Germinal center (tissue), 1 donor: ENCODE measurements around the gene KIF3C.
"Not testable (repeated sequence)": the region's sequence is repeated elsewhere in the genome, so short reads cannot be mapped to it uniquely, and the experiment has no call there.

Source experiments
- DNase-seq: peaks from one replicate; pipeline ENCODE4 v3.0.0; 2012; ENCODE audit warnings: mixed read lengths, low spot score

KIF3C gene

GRCh38 chr2:25915944-25916772 lies 66.1 kb downstream of the KIF3C start:
- DNase-seq = not testable (repeated sequence)

- not testable (repeated sequence) for DNase-seq
Measured at GRCh38 chr2:25915411-25915810, 66.9 kb downstream of the KIF3C start.

- DNase-seq = not testable (repeated sequence)
Measured at GRCh38 chr2:25913696-25913973, 68.7 kb downstream of the KIF3C start.

DNA sequence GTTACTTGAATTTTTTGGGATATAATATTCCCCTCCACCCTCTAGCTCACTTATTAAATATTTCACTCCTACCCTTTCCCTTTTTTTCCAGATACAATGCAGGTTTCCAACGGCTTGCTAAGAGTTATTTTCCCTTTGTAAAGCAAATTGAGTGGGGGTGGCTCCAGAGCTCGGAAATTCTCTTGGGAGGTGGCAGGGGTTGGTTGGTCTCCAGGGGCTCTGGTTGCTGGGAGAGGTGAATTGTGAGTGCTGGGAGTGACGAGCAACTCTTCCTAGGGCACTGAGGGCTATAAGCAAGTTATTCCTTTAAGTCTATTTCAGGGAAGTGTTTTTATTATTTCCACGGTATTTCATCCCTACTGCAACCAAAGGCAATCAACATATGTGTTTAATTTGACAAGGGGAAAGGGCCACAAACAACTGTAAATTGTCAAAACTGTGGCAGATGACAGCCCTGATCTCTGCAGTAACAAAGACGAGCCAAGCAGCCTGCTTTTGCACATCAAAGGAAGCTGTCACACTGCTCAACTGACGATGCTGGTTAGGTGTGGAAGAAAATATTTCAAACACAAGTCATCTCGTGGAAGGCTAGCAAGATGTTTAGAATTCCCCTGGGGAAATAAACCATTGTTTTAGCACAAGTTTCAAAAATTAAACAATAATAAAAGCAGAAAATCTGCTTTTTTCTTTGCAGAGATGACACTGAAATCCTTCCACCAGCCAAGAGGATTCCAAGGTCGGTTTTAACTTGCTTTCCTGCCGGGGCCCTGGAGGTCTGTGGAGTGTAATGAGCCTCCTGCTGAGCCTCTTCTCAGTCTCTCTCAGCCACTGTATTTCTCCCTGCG lies 69.2 kb downstream of the KIF3C start:
- no peak for DNase-seq

GRCh38 chr2:25909574-25909973 lies 72.7 kb downstream of the KIF3C start:
- DNase-seq = not testable (repeated sequence)

DNA sequence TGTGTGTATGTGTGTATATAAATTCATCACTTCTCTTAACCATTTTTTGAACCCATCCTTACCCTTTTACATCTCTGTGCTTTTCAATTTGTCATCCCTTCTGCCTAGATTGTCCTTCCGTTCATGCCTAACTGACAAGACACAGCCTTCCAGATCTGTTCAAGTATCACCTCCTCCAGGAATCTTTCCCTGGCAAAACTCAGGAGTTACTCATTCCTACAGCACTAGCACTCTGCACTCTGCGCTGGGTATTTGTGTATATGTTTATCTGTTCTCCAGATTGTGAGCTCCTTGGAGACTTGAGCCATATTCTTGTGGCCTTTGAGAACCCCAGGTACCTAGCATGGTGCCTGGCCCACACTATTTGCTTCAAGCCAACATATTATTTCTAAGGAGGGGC lies 77.2 kb downstream of the KIF3C start:
- DNase-seq = no peak

DNA sequence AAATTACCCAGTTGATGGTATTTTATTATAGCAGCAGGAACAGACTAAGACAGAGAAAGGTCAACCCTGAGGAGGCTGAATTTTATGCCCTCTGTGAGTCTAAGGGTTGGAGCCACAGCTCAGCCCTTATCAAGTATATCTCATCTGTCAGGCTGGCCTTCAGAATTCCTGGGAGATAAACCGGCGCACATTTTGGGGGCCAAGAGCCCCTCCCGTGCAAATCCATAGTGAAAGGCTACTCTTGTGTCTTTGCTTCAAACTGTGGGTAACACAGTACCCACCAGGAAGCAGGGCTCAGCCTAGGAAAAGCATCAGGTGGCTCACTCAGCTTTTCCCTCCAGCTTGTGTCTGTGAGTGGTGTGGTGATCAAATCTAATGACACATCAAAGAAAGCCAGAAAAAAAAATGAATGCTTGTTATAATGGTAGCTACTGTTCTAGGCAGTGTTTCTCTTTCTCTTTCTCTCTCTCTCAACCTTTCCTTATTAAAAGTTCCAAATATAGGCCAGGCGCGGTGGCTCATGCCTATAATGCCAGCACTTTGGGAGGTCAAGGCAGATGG lies 79.0 kb downstream of the KIF3C start:
- no peak for DNase-seq

DNA sequence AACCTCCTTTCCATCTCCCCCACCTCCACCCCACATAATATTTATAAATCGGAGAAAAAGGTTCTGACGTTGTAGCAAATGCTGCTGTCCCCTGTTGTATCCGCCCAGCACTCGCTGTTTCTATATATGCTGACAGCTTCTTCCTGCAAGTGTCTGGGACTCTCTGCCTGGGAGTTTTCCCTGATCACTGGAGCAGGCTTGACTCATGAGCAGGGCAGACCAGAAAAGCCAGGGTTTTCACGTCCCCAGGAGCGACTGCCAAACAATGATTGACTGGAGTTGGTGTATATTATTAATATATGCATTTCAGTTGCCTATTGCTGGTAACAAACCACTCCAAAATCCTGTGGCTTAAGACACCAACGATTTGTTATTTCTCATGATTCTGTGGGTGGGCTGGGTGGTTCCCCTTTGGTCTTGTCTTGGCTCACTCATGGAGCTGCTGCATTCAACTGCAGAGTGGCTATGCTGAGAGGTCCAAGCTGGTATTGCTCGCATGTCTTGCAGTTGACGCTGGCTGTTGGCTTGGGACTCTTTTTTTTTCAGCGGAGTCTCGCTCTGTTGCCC lies 82.8 kb downstream of the KIF3C start:
- no peak for DNase-seq

DNA sequence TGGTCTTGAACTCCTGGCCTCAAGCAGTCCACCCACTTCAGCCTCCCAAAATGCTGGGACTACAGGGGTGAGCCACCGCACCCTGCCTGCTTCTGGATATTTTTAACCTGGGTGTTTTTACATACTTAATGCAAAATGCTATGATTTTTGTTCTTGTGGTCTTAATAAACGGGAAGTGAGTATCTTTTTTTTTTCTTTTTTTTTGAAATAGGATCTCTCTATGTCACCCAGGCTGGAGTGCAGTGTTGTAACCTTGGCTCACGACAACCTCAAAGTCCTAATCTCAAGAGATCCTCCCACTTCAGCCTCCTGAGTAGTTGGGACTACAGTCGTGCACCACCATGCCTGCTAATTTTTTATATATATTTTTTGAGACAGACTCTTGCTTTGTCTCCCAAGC lies 84.8 kb downstream of the KIF3C start:
- DNase-seq = no peak

DNA sequence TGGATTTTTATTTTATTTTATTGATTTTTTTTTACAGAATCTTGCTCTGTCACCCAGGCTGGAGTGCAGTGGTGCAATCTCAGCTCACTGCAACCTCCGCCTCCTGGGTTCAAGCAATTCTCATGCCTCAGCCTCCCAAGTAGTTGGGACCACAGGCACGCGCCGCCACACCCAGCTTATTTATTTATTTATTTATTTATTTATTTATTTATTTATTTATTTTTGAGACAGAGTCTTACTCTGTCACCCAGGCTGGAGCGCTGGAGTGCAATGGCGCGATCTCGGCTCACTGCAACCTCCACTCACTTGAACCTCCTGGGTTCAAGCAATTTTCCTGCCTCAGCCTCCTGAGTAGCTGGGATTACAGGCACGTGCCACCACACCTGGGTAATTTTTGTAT lies 86.0 kb downstream of the KIF3C start:
- not testable (repeated sequence) for DNase-seq

GRCh38 chr2:25895610-25896009 lies 86.7 kb downstream of the KIF3C start:
- DNase-seq = no peak

DNA sequence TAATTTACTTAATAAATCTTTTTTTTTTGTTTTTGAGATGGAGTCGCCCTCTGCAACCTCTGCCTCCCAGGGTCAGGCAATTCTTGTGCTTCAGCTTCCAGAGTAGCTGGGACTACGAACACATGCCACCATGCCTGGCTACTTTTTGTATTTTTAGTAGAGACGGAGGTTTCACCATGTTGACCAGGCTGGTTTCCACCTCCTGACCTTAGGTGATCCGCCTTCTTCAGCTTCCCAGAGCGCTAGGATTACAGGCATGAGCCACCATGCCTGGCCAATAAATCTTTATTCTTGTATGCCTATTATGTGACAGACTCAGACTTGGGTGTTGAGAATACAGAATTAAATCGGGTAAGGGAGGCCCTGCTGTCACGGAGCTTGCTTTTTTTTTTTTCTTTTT lies 87.3 kb downstream of the KIF3C start:
- DNase-seq = no peak

DNA sequence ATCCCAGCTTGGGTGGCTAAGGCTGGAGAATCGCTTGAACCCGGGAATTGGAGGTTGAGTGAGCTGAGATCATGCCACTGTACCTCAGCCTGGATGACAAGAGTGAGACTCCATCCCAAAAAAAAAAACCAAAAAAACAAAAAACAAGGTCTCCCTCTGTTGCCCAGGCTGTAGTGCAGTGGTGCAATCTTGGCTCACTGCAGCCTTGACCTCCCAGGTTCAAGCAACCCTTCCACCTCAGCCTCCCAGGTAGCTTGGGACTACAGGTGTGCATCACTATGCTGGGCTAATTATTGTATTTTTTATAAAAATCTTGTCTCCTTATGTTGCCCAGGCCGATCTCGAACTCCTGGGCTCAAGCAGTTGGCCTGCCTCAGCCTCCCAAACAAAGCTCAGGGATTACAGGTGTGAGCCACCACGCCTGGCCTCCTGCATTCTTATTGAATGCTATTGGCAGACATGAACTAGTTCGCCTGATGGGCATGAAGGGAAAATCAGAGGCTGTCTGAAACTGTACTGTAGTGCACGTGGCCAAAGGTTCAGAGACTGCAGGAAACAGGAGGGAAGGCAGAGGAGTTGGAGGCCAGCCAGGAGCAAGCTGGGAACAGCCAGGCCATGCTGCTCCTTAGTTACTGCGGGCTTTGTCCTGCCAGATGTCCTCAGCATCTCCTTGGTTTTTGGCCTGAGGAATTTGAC lies 88.0 kb downstream of the KIF3C start:
- DNase-seq = no peak

GRCh38 chr2:25891672-25892071 lies 90.6 kb downstream of the KIF3C start:
- DNase-seq = no peak

GRCh38 chr2:25887624-25888242 lies 94.6 kb downstream of the KIF3C start:
- DNase-seq = no peak

GRCh38 chr2:25885933-25886332 lies 96.4 kb downstream of the KIF3C start:
- DNase-seq = no peak

DNA sequence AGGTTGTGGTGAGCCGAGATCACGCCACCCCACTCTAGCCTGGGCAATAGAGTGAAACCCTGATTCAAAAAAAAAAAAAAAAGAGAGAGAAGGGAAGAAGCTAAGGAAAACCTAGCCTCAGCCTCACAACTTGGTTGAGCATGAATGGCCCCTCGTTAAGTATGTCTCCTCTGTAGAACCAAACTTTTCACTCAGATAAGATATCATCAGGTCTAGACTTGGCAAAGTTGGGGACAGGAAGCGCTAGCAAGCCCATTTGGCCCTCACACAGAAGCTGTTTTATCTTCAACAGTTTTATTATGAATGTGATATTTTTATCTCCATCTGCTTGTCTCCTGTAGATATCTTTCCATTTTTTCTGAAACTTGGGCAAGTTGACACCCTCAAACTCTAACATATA lies 100.5 kb downstream of the KIF3C start:
- DNase-seq = no peak

GRCh38 chr2:25879133-25879730 lies 103.1 kb downstream of the KIF3C start:
- DNase-seq = no peak

DNA sequence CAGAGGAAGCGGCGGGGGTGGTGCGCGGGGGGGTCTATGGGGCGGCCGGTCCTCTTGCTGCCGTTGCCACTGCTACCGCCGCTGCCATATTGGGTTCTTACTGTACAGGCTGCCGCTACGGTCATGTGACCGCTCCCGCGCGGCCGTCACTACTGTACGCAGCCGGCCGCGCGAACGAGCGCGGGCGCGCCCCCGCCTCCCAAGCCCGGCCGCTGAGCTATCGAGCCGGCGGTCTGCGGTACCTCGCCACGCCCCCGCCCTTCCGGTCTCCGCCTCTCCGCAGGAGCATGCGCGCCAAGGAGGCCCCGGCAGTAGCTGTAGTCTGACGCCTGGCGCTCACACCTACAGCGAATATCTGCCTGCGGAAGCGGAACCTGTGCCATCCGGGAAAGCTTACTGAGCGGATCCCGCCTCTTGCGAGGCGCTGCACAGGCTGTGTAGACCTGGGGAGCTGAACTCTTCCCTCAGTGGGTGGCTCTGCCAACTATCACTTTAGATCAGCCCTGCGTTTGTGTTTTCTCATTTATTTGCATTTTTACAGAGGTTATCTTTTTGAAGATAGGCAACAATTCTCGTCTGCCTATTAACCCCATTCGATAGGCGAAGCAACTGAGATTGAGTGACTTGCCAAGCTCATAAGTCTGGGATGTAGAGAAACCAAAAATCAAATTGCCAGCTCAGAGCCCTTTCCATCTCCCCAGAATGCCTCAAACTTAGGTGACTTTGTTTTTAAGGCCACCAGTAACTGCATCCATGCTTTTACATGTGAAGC lies 103.8 kb downstream of the KIF3C start, which contains the start of gene ASXL2:
Gene ASXL2, minus strand, starts transcription at position 127 of the 772 bp plus-strand sequence. CDS start 265 bp downstream, outside the sequence.
- DNase-seq = peak; percentile 95
